Epithelial cell of proximal tubule (primary cell): Measurements from ENCODE around the gene CLASP1. TPM values are rescaled to one million over a fixed set of nuclear protein-coding genes. Genes with fewer than 3 reads are reported as not detected.
"Not testable (repeated sequence)": the region's sequence is repeated elsewhere in the genome, so short reads cannot be mapped to it uniquely, and the experiment has no call there.

Experiments
- DNase-seq: peaks from one replicate; pipeline ENCODE4 v3.0.0-alpha.2; 2011; ENCODE audit warnings: low read depth
- H3K4me3 ChIP-seq: 2 replicates; pipeline ENCODE4 v1.5.1; 2011; ENCODE audit warnings: low read depth, mild to moderate bottlenecking, low read length
- CTCF ChIP-seq: conservative IDR thresholded peaks from 2 replicates; pipeline ENCODE4 v1.5.1; 2012; ENCODE audit warnings: low read depth, mild to moderate bottlenecking, low read length
- total RNA-seq: library from RNA; depleted of rRNA; stranded (reverse); fragments of >200 nt; gene quantifications from 2 replicates; pipeline ENCODE4 v1.2.3, GENCODE V29; 2015

Gene CLASP1
- total RNA-seq, 1 donor from 2014 or later, result 35.0 TPM

GRCh38 chr2:121613774-121614173, 35.5 kb downstream of the CLASP1 start:
- no peak for DNase-seq
- TF ChIP-seq CTCF, result no peak
- H3K4me3 ChIP-seq, result no peak overlapping the region

- no peak overlapping the region for H3K4me3 ChIP-seq
- no peak for DNase-seq
- no peak for TF ChIP-seq CTCF
Measured at GRCh38 chr2:121613152-121613551, 36.1 kb downstream of the CLASP1 start.

DNA sequence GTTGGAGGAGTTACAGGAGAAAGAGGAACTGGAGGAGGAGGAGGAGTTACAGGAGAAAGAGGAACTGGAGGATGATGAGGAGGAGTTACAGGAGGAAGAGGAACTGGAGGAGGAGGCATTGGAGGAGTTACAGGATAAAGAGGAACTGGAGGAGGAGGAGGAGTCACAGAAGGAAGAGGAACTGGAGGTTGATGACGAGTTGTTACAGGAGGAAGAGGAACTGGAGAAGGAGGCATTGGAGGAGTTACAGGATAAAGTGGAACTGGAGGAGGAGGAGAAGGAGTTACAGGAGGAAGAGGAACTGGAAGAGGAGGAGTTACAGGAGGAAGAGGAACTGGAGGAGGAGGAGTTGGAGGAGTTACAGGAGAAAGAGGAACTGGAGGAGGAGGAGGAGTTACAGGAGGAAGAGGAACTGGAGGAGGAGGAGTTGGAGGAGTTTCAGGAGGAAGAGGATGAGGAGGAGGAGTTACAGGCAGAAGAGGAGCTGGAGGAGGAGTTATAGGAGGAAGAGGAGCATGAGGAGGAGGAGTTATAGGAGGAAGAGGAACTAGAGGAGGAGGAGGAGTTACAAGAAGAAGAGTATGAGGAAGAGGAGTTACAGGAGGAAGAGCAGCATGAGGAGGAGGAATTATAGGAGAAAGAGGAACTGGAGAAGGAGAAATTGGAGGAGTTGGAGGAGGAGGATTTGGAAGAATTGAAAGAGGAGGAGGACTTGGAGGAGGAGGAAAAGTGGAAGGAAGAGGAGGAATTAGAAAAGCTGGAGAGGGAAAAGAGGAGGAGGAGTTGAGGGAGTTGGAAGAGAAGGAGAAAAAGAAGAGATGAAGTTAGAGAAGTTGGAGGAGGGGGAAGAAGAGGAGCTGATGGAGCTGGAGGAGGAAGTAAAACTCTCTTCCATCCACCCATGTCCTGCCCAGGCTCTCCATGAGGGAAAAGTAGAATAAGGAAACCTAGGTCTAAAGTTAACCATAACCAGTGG, 37.2 kb downstream of the CLASP1 start:
- TF ChIP-seq CTCF, result no peak
- H3K4me3 ChIP-seq, result no peak overlapping the region
- DNase-seq, result no peak

- not testable (repeated sequence) for H3K4me3 ChIP-seq, DNase-seq
Measured at GRCh38 chr2:121611048-121611649, 38.1 kb downstream of the CLASP1 start.

DNA sequence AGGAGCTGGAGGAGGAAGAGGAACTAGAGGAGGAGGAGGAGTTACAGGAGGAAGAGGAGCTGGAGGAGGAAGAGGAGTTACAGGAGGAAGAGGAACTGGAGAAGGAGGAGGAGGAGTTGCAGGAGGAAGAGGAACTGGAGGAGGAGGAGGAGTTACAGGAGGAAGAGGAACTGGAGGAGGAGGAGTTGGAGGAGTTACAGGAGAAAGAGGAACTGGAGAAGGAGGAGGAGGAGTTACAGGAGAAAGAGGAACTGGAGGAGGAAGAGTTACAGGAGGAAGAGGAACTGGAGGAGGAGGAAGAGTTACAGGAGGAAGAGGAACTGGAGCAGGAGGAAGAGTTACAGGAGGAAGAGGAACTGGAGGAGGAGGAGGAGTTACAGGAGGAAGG, 38.8 kb downstream of the CLASP1 start:
- not testable (repeated sequence) for H3K4me3 ChIP-seq, DNase-seq

GRCh38 chr2:121608967-121609366, 40.3 kb downstream of the CLASP1 start:
- no peak overlapping the region for H3K4me3 ChIP-seq
- DNase-seq, result no peak
- TF ChIP-seq CTCF, result no peak

DNA sequence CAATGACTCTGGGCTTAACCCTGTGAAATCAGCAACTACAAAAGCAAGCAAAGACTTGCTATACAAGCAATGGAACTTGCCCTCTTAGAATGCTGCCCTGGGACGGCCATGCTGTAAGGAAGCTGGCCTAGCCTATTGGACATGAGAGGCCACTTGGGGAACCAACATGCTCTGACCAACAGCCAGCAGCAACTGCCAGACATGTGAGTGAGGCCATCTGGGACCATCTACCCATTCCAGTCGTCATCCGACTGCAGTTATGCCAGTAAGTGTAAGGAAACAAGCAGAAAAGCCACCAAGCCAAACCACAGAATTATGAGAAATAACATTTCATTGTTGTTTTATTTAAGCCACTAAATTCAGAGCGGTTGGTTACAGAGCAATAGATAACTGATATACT, 40.9 kb downstream of the CLASP1 start:
- no peak overlapping the region for H3K4me3 ChIP-seq
- TF ChIP-seq CTCF, result no peak
- DNase-seq, result no peak
